ENCODE measurements around the gene CDK11B. TPM values are rescaled to one million over a fixed set of nuclear protein-coding genes. Genes with fewer than 3 reads are reported as not detected.

Gene CDK11B
- total and polyA plus RNA-seq, 2 of the 8 experiments (the other 6 are each of a cell fraction or from before 2014, with no cell fraction given): 11.1 to 31.9 TPM

- Histone ChIP-seq H3K18ac (ENCODE audit: extremely low read depth, low read length) (no peak overlapping the region), H3K56ac (replicated peaks; ENCODE audit: insufficient read length, low read depth, low read length) (no peak overlapping the region), H4K91ac (replicated peaks; ENCODE audit: insufficient read length, low read length) (no peak overlapping the region), H2BK5ac (ENCODE audit: low read depth, low read length) (no peak overlapping the region), H2BK15ac (ENCODE audit: low read length) (no peak overlapping the region), H3K79me1 (ENCODE audit: low read depth, low read length) (peaks cover 3% of the 10 kb centered on the region), H3K36me3 (ENCODE audit: control insufficient read depth in 2 of 4, insufficient read depth in 4 of 4, low read length in 3 of 4) (no peaks in the 10 kb centered on the region), H3K79me2 (ENCODE audit: control insufficient read depth in 1 of 2, insufficient read depth in 2 of 2, low read length in 2 of 2) (peaks cover 0 to 13% of the 10 kb centered on the region in 2 experiments; a peak in 2 of 4 replicates), H3K27me3 (replicated peaks in 1 of 4; ENCODE audit: control insufficient read depth in 3 of 4, extremely low read depth in 1 of 4, insufficient read depth in 3 of 4, low read length in 3 of 4) (no peaks in the 10 kb centered on the region), H3K23ac (ENCODE audit: insufficient read length) (no peak overlapping the region), H3K4me2 (ENCODE audit: insufficient read depth in 1 of 2, low read depth in 2 of 2, low read length in 2 of 2) (no peak overlapping the region), H2AFZ (ENCODE audit: low read length) (no peak overlapping the region), H3K9ac (replicated peaks in 1 of 4; ENCODE audit: extremely low read depth in 1 of 4, low read depth in 3 of 4, low read length in 3 of 4) (no peak overlapping the region), H3K9me3 (ENCODE audit: insufficient read depth in 2 of 2, low read depth in 1 of 2, low read length in 1 of 2) (no peaks in the 10 kb centered on the region), H3K23me2 (ENCODE audit: low read depth, low read length) (peaks cover 2% of the 10 kb centered on the region; the same call in 1 of the 2 replicates), H3K14ac (ENCODE audit: insufficient read length) (no peak overlapping the region), H4K8ac (ENCODE audit: extremely low read depth, insufficient read depth, low read length) (no peak overlapping the region), H4K5ac (ENCODE audit: insufficient read length, low read depth, low read length) (no peak overlapping the region), H3K4me1 (replicated peaks in 1 of 4; ENCODE audit: control insufficient read depth in 3 of 4, insufficient read depth in 4 of 4, low read length in 3 of 4) (peaks cover 0 to 5% (median 2%) of the 10 kb centered on the region in 4 experiments; a peak in 2 of 7 replicates), H2BK20ac (ENCODE audit: low read length) (no peak overlapping the region), H3K4ac (replicated peaks; ENCODE audit: insufficient read length, low read depth, low read length) (no peak overlapping the region), H3K27ac (ENCODE audit: low read depth, low read length) (no peak overlapping the region), H2BK120ac (replicated peaks; ENCODE audit: low read depth, low read length) (no peak overlapping the region), H2BK12ac (ENCODE audit: low read depth, low read length) (no peak overlapping the region), H4K20me1 (replicated peaks in 1 of 2; ENCODE audit: control insufficient read depth in 1 of 2, insufficient read depth in 2 of 2, low read length in 2 of 2) (peaks cover 0 to 10% of the 10 kb centered on the region in 2 experiments), H3K4me3 (ENCODE audit: extremely low read depth in 1 of 4, insufficient read depth in 2 of 4, low read depth in 3 of 4, low read length in 4 of 4) (no peak overlapping the region), H2AK5ac (ENCODE audit: low read depth, low read length) (no peak overlapping the region)
- WGBS, 2 experiments (ENCODE audit: extremely low coverage in 1 of 2, insufficient coverage in 1 of 2, insufficient read length in 1 of 2, insufficient replicate concordance in 2 of 2, low coverage in 1 of 2, low lambda C conversion rate in 2 of 2, missing lambda C conversion rate in 1 of 2): 86% methylated on average over 9 of the region's 9 CpGs; no CpG with 5 or more reads in 1 of the 2 experiments
- FAIRE-seq (no peak), DNase-seq (ENCODE audit: low read depth in 1 of 2, low spot score in 2 of 2) (no peak)
- TF ChIP-seq CHD2 (IDR thresholded peaks at IDR 0.05; ENCODE audit: low read length) (no peak), CHD1 (IDR thresholded peaks at IDR 0.05; ENCODE audit: low read depth, low read length) (no peak)
- ChIA-PET CTCF (ENCODE audit: partially characterized antibody) (interaction anchor here (0.6 kb wide), 1 partner anchor 33 kb away, joined by 3 read pairs; no protein-coding TSS in a partner anchor), POLR2A (ENCODE audit: partially characterized antibody) (interaction anchor here (0.9 kb wide), 1 partner anchor 18 kb away, joined by 3 read pairs; no protein-coding TSS in a partner anchor)
These were observed 48.0 kb downstream of the CDK11B start for GRCh38 chr1:1610796-1611195.
